Right lung (tissue), 5 donors: Measurements from ENCODE around the gene IQSEC1. TPM values are rescaled to one million over a fixed set of nuclear protein-coding genes. Genes with fewer than 3 reads are reported as not detected.

Source experiments
- DNase-seq, 2 donors: peaks; one replicate each; pipeline ENCODE4 v3.0.0-alpha.2; 2013
- polyA plus RNA-seq, 5 donors: library from polyadenylated mRNA; unstranded; fragments of 120-200 nt; gene quantifications; one replicate each; pipeline versions ENCODE4 v1.2.1 to v1.2.3, GENCODE V29; 2013; ENCODE audit warnings: inconsistent platforms in 1 of 5, low replicate concordance in 1 of 5; ENCODE audit not compliant: insufficient read length in 5 of 5, insufficient read depth in 1 of 5

Gene IQSEC1
- polyA plus RNA-seq, 5 donors: 21.7 to 31.2 (median 29.6) TPM

DNA sequence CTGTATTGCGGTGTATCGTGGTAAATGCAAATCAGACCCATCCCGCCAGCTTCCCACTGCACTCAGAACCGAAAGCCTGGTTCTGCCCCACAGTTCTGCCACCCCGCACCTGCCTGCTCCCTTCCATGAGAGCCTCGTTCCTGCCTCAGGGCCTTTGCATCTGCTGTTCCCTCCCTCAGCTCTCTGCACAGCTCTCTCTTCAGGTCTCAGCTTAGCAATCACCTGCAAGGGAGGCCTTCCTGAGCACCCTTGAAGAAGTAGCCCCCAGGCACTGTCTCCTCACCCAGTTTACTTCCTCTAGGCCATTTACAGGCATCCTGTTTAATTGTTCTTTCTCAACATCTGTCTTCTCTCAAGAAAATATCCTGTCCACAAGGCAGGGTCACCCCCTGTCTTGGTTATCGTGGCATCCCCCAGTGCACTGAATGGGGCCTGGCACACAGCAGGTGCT lies 13.3 kb upstream of the IQSEC1 start:
- DNase-seq: no peak

DNA sequence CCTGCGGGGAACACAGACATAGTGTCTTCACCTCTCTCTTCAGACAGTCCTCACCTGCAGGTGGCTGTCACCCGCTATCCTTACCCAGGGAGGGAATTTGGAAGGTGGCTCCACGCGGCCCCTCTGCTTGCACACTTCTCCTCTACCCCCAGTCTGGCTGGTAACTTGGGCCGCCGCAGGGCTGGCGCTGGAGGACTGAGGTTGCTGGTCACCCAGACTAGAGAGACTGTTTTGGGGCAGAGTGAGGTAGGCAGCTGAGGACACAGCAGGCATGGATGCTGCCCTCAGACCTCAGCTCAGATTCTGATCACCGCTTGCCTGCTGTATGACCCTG lies 12.6 kb upstream of the IQSEC1 start:
- DNase-seq: no peak

DNA sequence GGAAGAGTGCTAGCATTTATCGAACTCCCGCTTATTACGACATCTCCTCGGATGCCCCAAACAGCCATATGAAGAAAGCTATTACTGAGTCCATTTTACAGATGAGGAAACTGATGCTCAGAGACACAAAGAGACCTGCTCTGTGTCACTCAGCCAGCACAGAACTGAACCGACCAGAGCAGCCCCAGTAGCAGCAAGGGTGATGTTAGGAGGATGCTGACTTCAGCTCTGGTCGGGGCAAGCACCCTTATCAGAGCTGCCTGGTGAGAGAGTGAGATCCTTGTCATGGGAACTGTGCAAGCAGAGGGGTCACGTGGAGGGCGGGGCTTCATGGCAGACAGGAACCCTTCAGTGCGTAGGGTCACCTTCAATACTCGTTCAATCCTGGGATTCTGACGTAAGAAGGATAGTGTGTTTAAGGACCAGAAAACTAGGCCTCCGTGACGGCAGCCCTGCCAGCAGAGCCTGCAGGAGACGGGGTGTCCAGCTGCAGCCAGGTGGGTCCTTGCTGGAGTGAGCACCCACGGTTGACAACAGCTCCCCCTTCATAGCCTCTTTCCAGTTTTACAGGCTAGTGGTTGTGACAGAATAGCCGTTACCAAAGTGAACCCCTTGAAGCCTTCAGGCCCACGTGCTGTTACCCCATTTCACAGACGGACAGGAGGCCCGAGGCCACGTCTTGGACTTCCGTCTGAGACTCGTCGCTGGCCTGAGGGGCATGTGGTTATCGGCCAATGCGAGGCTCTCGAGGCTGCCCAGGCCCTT lies 12.0 kb upstream of the IQSEC1 start:
- DNase-seq: no peak

DNA sequence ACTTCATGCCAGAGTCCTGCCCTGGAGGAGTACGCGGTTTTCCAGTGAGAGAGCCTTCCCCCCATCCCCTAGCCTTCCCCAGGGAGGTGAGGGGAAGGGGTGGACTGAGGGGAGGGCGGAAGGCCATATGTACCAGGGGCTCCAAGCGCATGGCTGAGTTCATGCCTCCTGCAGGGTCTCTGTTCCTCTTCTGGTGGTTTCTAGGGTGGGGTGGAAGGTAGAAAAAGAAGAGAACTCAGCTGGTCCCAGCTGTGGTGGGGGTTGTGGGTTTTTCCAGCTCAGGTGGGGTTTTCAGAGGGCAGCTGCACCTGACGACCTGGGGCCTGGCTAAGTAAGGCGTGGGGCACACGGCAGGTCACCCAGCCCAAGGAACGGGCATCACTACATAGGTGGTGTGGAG lies 10.7 kb upstream of the IQSEC1 start:
- no peak for DNase-seq

- DNase-seq: no peak
Observed at GRCh38 chr3:13083254-13083653, 10.0 kb upstream of the IQSEC1 start.

GRCh38 chr3:13082677-13083076 lies 9.4 kb upstream of the IQSEC1 start:
- no peak for DNase-seq

DNA sequence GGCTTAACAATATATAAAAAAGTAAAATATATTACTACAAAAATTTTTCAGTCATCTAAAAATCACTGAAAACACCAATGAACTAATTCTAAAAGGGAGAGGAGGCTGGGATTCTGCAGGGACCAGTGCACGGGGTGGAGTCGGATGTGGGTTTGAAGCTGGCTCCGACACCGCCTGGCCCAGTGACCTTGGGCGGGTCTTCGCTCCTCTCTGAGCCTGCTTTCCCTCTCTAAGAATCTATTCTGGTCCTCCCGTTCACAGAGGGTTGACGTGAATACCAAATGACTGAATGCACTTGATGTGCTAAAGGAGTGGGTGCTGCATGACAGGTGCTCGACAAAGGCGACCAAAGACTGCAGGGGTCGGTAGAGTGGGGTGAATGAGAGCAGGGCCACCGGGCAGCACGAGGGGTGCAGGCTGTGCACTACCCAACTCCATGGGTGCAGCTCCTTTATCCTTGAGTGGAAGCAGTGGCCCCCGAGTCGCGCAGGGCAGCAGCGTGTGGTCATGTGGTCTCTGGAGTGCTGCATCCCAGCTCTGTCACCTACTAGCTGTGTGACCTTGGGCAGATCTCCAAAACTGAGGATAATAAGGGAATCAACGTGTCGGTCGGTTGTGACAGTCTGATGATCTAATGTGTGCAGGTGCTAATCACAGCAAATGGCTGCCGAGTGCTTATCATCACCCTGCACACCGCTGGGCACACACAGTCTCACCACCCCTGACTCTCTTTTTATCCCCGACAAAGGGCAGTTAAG lies 8.6 kb upstream of the IQSEC1 start:
- no peak for DNase-seq

DNA sequence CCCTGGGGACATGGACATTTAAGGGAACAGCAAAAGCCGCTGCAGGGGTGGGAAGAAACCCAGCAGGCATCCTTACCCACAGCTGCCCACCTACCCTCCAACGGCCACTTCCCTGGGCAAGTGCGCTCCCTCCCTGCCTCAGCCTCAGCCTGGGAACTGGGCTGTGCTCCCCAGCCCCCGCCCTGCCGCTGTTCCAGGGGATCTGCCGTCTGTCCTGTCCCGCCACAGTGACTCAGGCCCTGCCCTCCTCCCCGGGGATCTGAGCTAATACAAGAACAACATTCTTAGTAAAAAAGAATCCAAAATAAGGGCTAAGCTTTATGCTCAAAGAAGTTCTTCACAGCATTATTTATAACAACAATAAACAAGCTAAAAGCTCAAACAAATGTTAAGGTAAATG lies 7.4 kb upstream of the IQSEC1 start:
- no peak for DNase-seq

DNA sequence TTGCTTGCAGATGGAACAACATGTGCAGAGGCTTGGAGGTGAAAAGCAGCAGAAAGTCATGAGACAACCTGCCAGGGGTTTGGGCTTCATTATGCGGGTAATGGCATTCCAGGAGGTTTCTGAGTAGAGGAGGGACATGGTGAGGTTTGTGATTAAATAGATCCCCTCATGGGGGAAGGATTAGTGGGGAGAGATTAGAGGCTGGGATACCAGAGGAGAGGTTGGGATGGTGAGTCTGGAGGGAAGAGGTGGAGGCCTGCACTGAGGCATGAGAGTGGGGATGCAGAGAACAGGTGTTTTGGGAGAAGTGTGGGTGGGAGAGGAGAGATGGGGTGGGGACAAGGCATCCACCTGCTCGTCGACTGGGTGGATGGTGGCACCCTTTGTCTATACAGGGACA lies 6.8 kb upstream of the IQSEC1 start:
- DNase-seq: no peak

GRCh38 chr3:13079510-13079909 lies 6.3 kb upstream of the IQSEC1 start:
- no peak for DNase-seq

DNA sequence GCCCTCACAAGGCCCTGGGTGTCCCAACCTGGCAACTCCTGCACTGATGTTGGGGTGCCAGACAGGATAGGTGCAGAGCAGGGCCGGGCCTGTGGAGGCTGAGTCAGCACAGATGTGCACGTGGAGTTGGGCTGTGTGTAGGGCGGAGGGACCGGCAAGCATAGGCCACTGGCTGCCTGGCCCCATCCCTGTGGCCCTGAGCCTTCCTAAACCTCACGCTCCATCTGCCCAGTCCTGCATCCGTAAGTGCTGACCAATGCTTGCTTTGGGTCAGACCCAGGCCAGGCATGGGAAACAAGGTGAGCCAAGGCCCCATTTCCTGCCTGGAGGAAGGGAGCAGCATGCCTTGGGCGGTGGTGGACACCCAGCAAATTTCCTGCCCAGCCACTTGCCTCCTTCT lies 5.8 kb upstream of the IQSEC1 start:
- DNase-seq: no peak

GRCh38 chr3:13078163-13078905 lies 5.1 kb upstream of the IQSEC1 start:
- no peak for DNase-seq

- no peak for DNase-seq
Observed at GRCh38 chr3:13077431-13078162, 4.4 kb upstream of the IQSEC1 start.

GRCh38 chr3:13075986-13076654 lies 2.9 kb upstream of the IQSEC1 start:
- DNase-seq: no peak

DNA sequence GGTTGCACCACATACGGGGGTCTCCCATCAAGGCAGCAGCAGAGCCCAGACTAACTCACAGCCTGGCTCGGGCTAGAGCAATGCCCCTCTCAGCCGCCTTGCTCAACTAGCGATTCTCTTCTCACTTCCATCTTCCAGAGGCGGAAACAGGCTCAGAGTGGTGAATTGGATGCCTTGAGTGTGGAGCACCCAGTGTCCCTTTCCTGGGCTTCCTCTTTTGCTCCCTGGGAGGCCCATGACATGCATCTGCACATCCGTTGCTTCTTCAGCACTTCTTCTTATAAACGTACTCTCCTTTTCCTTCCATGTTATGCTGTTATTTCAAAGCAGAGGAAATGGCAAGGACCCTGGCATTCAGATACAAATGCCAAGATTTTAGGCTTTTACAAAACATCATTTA lies 2.1 kb upstream of the IQSEC1 start:
- DNase-seq: no peak

DNA sequence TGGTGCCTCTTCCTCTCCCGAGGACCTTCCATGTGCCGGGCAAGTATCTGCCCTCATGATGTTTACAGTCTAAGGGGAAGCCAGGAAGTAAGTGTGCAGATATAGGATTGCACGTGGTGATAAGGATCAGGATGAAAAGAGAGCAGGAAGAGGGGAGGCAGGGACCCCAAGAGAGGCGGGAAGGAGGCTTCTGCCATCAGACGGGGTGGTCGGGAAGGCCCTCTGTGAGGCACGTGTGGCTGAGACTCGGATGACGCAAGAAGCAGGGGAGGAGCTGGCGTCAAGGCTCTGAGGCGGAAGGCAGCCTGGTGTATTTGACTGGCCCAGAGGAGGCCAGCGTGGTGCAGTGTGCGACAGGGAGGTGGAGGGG lies 762 bp upstream of the IQSEC1 start:
- no peak for DNase-seq

GRCh38 chr3:13072600-13073325 lies 466 bp downstream of the IQSEC1 start:
- DNase-seq: no peak

DNA sequence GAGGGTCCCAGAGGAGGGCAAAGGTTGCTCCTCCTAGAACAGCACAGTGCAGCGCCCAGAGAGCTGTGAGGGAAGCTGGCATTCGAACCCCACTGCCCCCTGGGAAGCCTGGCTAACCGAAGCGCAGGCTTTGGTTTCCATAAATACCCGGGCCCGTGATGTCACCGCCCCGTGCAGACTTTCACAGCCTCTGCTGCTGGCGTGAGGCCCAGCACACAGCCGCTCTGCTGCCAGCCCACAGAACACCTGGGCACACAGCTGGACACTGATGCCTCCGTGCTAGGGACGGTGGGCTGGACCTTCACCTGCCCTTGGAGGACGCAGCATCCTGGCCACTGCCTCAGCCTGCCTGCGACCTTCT lies 1.0 kb downstream of the IQSEC1 start:
- DNase-seq: no peak

- DNase-seq: no peak
Observed at GRCh38 chr3:13071695-13072094, 1.5 kb downstream of the IQSEC1 start.

DNA sequence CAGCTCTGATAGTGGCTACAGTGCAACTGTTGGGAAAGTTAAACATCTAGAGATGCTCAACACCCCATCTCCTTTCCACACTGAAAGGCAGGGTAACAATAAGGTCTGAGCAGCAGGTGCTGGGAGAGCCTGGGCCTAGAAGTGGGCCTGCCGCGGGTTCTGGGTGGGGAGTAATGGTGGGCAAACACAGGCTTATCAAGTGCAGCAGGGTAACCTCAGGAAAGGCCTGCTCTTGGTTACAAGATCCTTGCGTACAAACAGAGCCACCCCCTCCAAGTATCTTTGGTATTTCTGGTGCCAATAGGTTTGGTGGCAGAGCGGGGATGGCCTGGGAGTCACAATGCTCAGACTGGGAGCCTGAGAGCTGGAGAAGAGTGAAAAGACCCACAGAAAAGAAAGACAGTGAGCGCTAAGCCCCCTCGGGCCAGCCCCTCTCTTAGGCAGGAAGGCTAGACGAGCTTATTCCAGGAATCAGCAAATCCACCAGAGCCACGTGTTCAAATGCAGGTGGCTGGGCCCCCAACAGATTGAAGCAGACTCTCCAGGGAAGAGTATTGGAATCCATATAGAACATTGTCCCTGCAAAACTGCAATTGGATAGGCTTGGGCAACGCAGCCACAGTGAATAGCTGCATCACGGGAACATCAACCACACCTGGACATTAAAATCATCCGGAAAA lies 2.7 kb downstream of the IQSEC1 start:
- no peak for DNase-seq
